ENCODE data around the gene IQGAP3. TPM values are rescaled to one million over a fixed set of nuclear protein-coding genes. Genes with fewer than 3 reads are reported as not detected.

The IQGAP3 gene
- total RNA-seq, 1 experiment from 2014 or later = 93.6 TPM

DNA sequence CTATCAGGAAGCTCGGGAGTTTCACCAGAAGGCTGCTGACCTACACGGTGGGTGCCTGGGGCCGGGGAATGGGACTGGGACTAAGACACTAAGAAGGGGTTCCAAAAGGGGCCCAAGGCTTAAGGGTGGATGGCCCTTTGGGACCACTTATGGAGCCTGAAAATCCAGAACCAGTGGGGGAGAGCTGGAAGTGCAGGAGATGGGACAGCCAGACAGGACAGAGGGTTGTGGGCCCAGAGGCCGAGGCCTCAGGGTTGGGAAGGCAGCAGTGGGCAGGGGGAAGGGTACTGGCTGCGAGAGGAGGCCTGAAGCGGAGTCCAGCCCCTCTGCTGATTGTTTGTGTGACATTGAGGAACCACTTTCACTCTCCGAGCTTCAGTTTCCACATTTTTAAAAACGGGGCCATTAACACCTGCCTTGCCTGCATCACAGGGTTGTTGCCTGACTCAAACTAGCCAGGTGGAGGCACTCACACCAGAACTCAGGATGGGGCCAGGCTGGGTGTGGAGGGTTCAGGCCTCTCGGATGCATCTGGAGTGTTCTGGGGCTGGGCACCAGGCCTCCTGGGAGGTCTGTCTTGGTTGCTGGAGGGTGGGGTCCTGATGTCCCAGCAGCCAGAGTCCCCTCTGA is 10.1 kb upstream of the IQGAP3 start:
- Mint-ChIP-seq H3K27me3 (ENCODE audit: unreplicated experiment) (no peaks in the 10 kb centered on the region), H3K36me3 (ENCODE audit: insufficient read depth, unreplicated experiment) (no peaks in the 10 kb centered on the region), H3K9me3 (ENCODE audit: low read depth, unreplicated experiment) (no peaks in the 10 kb centered on the region), H3K4me3 (ENCODE audit: low read depth, unreplicated experiment) (no peak overlapping the region), H3K27ac (ENCODE audit: unreplicated experiment) (no peak overlapping the region), H3K4me1 (ENCODE audit: low read depth, unreplicated experiment) (no peaks in the 10 kb centered on the region)
- CTCF ChIA-PET = interaction anchor here (0.5 to 0.8 kb wide), 2 partner anchors 26 to 152 kb away, joined by 3 to 4 read pairs; no protein-coding TSS in a partner anchor
- no peak for DNase-seq
- intact Hi-C loops (cut with micrococcal nuclease; ENCODE audit: unreplicated experiment) = no loop called here
- TF ChIP-seq, protein P1, sequence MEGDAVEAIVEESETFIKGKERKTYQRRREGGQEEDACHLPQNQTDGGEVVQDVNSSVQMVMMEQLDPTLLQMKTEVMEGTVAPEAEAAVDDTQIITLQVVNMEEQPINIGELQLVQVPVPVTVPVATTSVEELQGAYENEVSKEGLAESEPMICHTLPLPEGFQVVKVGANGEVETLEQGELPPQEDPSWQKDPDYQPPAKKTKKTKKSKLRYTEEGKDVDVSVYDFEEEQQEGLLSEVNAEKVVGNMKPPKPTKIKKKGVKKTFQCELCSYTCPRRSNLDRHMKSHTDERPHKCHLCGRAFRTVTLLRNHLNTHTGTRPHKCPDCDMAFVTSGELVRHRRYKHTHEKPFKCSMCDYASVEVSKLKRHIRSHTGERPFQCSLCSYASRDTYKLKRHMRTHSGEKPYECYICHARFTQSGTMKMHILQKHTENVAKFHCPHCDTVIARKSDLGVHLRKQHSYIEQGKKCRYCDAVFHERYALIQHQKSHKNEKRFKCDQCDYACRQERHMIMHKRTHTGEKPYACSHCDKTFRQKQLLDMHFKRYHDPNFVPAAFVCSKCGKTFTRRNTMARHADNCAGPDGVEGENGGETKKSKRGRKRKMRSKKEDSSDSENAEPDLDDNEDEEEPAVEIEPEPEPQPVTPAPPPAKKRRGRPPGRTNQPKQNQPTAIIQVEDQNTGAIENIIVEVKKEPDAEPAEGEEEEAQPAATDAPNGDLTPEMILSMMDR (IDR thresholded peaks at IDR 0.05; ENCODE audit: unreplicated experiment) = no peak
- no TSS peak for BruUV-seq (replicated peaks)

DNA sequence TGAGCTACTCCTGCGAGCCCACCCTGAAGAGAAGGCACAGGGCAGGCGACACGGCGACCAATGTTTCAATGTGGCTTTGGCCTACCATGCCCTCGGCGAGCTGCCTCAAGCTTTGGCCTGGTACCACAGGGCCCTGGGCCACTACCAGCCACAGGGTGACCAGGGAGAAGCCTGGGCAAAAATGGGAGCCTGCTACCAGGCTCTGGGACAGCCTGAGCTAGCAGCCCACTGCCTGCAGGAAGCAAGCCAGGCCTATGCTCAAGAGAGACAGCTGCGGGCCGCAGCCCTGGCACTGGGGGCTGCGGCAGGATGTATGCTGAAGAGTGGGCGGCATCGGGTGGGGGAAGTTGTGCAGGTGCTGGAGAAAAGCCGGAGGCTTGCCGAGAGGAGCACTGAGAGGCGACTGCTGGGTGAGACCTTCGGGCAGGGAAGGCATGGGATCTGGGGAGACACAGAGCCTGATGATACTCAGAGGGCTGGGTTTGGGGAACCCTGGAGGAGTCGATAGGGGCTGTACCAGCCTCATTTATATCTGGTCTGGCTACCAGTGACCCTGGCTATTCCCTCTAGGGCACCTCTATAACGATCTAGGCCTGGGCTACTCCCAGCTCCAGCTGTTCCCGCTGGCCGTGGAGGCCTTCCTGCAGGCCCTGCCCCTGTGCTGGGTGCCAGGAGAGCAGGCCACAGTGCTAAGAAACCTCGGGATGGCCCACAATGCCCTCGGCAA is 9.5 kb upstream of the IQGAP3 start:
- no peaks in the 10 kb centered on the region for H3K36me3 Mint-ChIP-seq (ENCODE audit: insufficient read depth, unreplicated experiment)
- DNase-seq = no peak
- H3K27me3 Mint-ChIP-seq (ENCODE audit: unreplicated experiment) = no peaks in the 10 kb centered on the region
- no peaks in the 10 kb centered on the region for H3K4me1 Mint-ChIP-seq (ENCODE audit: low read depth, unreplicated experiment)
- intact Hi-C loops (cut with micrococcal nuclease; ENCODE audit: unreplicated experiment) = no loop called here
- CTCF ChIA-PET = interaction anchor here (0.6 to 1.2 kb wide), 3 partner anchors 20 to 29 kb away, joined by 3 to 4 read pairs (median 3); partner anchors contain the start of gene GPATCH4
- TF ChIP-seq, protein P1 (IDR thresholded peaks at IDR 0.05; ENCODE audit: unreplicated experiment) = no peak
- no TSS peak for BruUV-seq (replicated peaks)
- H3K9me3 Mint-ChIP-seq (ENCODE audit: low read depth, unreplicated experiment) = no peaks in the 10 kb centered on the region
- no peak overlapping the region for H3K27ac Mint-ChIP-seq (ENCODE audit: unreplicated experiment)
- H3K4me3 Mint-ChIP-seq (ENCODE audit: low read depth, unreplicated experiment) = no peak overlapping the region

DNA sequence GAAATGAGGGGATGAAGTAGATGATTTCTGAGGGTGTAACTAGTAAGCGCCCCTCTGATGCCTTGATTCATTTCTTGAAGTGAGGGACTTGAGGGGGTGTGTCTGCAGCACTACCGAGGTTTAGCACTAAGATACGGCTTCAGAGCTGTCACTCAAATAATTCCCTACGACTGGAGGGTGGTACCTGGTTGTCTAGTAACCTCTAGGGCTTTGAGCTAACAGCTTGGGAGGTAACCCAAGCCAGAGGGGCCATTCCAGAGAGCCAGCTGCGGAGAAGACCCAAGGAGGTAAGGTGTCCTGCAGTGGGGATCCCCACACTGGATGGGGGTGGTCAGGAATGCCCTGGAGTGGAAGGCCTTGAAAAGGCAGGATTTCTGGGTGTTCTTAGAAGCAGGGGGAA is 7.1 kb upstream of the IQGAP3 start, which contains the start of gene TTC24:
TTC24 (plus strand) TSS at position 252 of the 400 bp plus-strand sequence. CDS start 1,642 bp downstream, outside the sequence.
- peaks cover 13% of the 10 kb centered on the region for H3K27me3 Mint-ChIP-seq (ENCODE audit: unreplicated experiment)
- H3K36me3 Mint-ChIP-seq (ENCODE audit: insufficient read depth, unreplicated experiment) = no peaks in the 10 kb centered on the region
- intact Hi-C loops (cut with micrococcal nuclease; ENCODE audit: unreplicated experiment) = no loop called here
- H3K4me3 Mint-ChIP-seq (ENCODE audit: low read depth, unreplicated experiment) = no peak within 1 kb of the TSS
- TF ChIP-seq, protein P1 (IDR thresholded peaks at IDR 0.05; ENCODE audit: unreplicated experiment) = no peak
- H3K27ac Mint-ChIP-seq (ENCODE audit: unreplicated experiment) = no peak within 1 kb of the TSS
- CTCF ChIA-PET = interaction anchor here (0.6 kb wide), 1 partner anchor 48 kb away, joined by 4 read pairs; no protein-coding TSS in a partner anchor
- no peak for DNase-seq
- no TSS peak for BruUV-seq (replicated peaks)
- H3K9me3 Mint-ChIP-seq (ENCODE audit: low read depth, unreplicated experiment) = no peaks in the 10 kb centered on the region
- no peaks in the 10 kb centered on the region for H3K4me1 Mint-ChIP-seq (ENCODE audit: low read depth, unreplicated experiment)

DNA sequence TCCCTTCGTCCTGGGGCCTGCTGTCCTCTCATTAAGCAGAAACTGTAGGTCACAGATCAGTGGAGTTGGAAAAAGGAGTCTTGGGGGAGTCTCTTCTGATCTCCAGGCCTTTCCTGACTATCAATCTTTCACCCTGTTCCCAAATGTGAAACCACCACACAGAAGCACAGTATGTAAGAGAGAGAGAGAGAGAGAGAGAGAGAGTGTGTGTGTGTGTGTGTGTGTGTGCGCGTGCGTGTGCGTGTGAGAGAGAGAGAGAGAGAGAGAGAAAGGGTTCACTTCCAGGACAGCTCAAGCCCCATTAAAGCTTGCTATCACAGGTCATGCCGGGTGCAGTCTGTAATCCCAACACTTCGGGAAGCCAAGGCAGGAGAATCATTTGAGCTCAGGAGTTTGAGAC is 5.7 kb upstream of the IQGAP3 start:
- peaks cover 18% of the 10 kb centered on the region for H3K27me3 Mint-ChIP-seq (ENCODE audit: unreplicated experiment)
- TF ChIP-seq, protein P1 (IDR thresholded peaks at IDR 0.05; ENCODE audit: unreplicated experiment) = no peak
- H3K4me1 Mint-ChIP-seq (ENCODE audit: low read depth, unreplicated experiment) = peaks cover 2% of the 10 kb centered on the region
- no TSS peak for BruUV-seq (replicated peaks)
- no peaks in the 10 kb centered on the region for H3K36me3 Mint-ChIP-seq (ENCODE audit: insufficient read depth, unreplicated experiment)
- CTCF ChIA-PET = interaction anchor here (1.0 kb wide), 1 partner anchor 23 kb away, joined by 3 read pairs; no protein-coding TSS in a partner anchor
- H3K27ac Mint-ChIP-seq (ENCODE audit: unreplicated experiment) = no peak overlapping the region
- intact Hi-C loops (cut with micrococcal nuclease; ENCODE audit: unreplicated experiment) = no loop called here
- H3K4me3 Mint-ChIP-seq (ENCODE audit: low read depth, unreplicated experiment) = no peak overlapping the region
- no peak for DNase-seq
- H3K9me3 Mint-ChIP-seq (ENCODE audit: low read depth, unreplicated experiment) = no peaks in the 10 kb centered on the region

All from Calu3 (cell line).